Ishikawa (cell line): Measurements from ENCODE around the gene STIMATE.

Source experiments
- CEBPB ChIP-seq: IDR thresholded peaks from 2 replicates; pipeline ENCODE4 v1.6.1; 2012
- EGR1 ChIP-seq: IDR thresholded peaks from 2 replicates; pipeline ENCODE4 v1.6.1; 2012
- EP300 ChIP-seq: IDR thresholded peaks from 2 replicates; pipeline ENCODE4 v1.6.1; 2012; ENCODE audit warnings: borderline replicate concordance
- FOXM1 ChIP-seq: IDR thresholded peaks from 2 replicates; pipeline ENCODE4 v1.6.1; 2012; ENCODE audit warnings: low read depth, borderline replicate concordance
- MAX ChIP-seq: IDR thresholded peaks from 2 replicates; pipeline ENCODE4 v1.6.1; 2012
- RAD21 ChIP-seq: IDR thresholded peaks from 2 replicates; pipeline ENCODE4 v1.6.1; 2012; ENCODE audit warnings: low read depth
- TAF1 ChIP-seq: IDR thresholded peaks from 2 replicates; pipeline ENCODE4 v1.6.1; 2012; ENCODE audit warnings: low read depth, mild to moderate bottlenecking
- TCF12 ChIP-seq: IDR thresholded peaks from 2 replicates; pipeline ENCODE4 v1.6.1; 2012; ENCODE audit warnings: low read depth
- USF1 ChIP-seq: IDR thresholded peaks from 2 replicates; pipeline ENCODE4 v1.6.1; 2012
- YY1 ChIP-seq: IDR thresholded peaks from 2 replicates; pipeline ENCODE4 v1.6.1; 2012; ENCODE audit warnings: low read depth
- ZBTB7A ChIP-seq: IDR thresholded peaks from 2 replicates; pipeline ENCODE4 v1.6.1; 2012; ENCODE audit warnings: low read depth
- TF ChIP-seq, protein P1 (sequence below): IDR thresholded peaks from 2 replicates; pipeline ENCODE4 v1.6.1; 2012; ENCODE audit warnings: low read depth, mild to moderate bottlenecking

DNA sequence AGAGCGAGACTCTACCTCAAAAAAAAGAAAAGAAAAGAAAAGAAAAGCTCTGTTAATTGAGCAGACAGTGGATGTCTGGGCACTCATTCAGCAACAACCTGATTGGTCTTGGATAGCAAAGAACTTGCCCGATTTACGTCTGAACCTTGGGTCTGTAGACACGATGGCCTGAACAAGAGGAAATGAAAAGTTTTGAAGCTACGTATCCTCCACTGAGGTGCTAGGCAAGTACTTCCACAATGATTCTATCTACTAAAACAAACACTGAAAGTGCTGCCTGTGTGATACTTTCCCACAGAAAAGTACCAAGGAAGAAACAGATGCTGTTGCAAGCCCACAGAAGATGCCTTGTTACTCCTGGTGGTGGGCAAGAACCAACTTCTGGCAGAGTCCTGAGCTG, 40.7 kb downstream of the STIMATE start:
- TF ChIP-seq ZBTB7A (no peak), FOXM1 (no peak), EP300 (no peak), TAF1 (no peak), CEBPB (no peak), TCF12 (no peak), RAD21 (no peak), MAX (no peak), YY1 (no peak), EGR1 (no peak), USF1 (no peak)
- TF ChIP-seq, protein P1, sequence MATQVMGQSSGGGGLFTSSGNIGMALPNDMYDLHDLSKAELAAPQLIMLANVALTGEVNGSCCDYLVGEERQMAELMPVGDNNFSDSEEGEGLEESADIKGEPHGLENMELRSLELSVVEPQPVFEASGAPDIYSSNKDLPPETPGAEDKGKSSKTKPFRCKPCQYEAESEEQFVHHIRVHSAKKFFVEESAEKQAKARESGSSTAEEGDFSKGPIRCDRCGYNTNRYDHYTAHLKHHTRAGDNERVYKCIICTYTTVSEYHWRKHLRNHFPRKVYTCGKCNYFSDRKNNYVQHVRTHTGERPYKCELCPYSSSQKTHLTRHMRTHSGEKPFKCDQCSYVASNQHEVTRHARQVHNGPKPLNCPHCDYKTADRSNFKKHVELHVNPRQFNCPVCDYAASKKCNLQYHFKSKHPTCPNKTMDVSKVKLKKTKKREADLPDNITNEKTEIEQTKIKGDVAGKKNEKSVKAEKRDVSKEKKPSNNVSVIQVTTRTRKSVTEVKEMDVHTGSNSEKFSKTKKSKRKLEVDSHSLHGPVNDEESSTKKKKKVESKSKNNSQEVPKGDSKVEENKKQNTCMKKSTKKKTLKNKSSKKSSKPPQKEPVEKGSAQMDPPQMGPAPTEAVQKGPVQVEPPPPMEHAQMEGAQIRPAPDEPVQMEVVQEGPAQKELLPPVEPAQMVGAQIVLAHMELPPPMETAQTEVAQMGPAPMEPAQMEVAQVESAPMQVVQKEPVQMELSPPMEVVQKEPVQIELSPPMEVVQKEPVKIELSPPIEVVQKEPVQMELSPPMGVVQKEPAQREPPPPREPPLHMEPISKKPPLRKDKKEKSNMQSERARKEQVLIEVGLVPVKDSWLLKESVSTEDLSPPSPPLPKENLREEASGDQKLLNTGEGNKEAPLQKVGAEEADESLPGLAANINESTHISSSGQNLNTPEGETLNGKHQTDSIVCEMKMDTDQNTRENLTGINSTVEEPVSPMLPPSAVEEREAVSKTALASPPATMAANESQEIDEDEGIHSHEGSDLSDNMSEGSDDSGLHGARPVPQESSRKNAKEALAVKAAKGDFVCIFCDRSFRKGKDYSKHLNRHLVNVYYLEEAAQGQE: no peak
